Measurements from ENCODE around the gene SNTG2.
A peak's percentile ranks its signal among the peaks of the same experiment; 100 is the strongest.

Gene SNTG2

GRCh38 chr2:1143129-1143528, 192.5 kb downstream of the SNTG2 start:
- no peak for DNase-seq (ENCODE audit: low read depth in 2 of 2)

GRCh38 chr2:1147873-1148612, 197.4 kb downstream of the SNTG2 start:
- no peak for DNase-seq (ENCODE audit: low read depth in 2 of 2)

GRCh38 chr2:1150724-1151511, 200.3 kb downstream of the SNTG2 start:
- DNase-seq (ENCODE audit: low read depth in 2 of 2): no peak

- DNase-seq (ENCODE audit: low read depth in 2 of 2): no peak
These were observed 201.7 kb downstream of the SNTG2 start for GRCh38 chr2:1152375-1152774.

GRCh38 chr2:1153920-1154319, 203.3 kb downstream of the SNTG2 start:
- DNase-seq (ENCODE audit: low read depth in 2 of 2): no peak

- DNase-seq (ENCODE audit: low read depth in 2 of 2): no peak
These were observed 204.3 kb downstream of the SNTG2 start for GRCh38 chr2:1154710-1155594.

- DNase-seq (ENCODE audit: low read depth in 2 of 2): no peak
These were observed 205.4 kb downstream of the SNTG2 start for GRCh38 chr2:1156059-1156458.

GRCh38 chr2:1156531-1156930, 205.9 kb downstream of the SNTG2 start:
- DNase-seq (ENCODE audit: low read depth in 2 of 2): no peak

- DNase-seq (ENCODE audit: low read depth in 2 of 2): no peak
These were observed 206.5 kb downstream of the SNTG2 start for GRCh38 chr2:1157107-1157506.

GRCh38 chr2:1159013-1159412, 208.4 kb downstream of the SNTG2 start:
- no peak for DNase-seq (ENCODE audit: low read depth in 2 of 2)

GRCh38 chr2:1162246-1162645, 211.6 kb downstream of the SNTG2 start:
- DNase-seq (ENCODE audit: low read depth in 2 of 2): no peak

- DNase-seq (ENCODE audit: low read depth in 2 of 2): peak in 1 of 2 donors; percentile 23
These were observed 212.3 kb downstream of the SNTG2 start for GRCh38 chr2:1162768-1163584.

- no peak for DNase-seq (ENCODE audit: low read depth in 2 of 2)
These were observed 216.3 kb downstream of the SNTG2 start for GRCh38 chr2:1166976-1167375.

- DNase-seq (ENCODE audit: low read depth in 2 of 2): no peak
These were observed 218.2 kb downstream of the SNTG2 start for GRCh38 chr2:1168846-1169245.

GRCh38 chr2:1169291-1169949, 218.8 kb downstream of the SNTG2 start:
- no peak for DNase-seq (ENCODE audit: low read depth in 2 of 2)

GRCh38 chr2:1170241-1170640, 219.6 kb downstream of the SNTG2 start:
- DNase-seq (ENCODE audit: low read depth in 2 of 2): no peak

GRCh38 chr2:1170711-1171110, 220.1 kb downstream of the SNTG2 start:
- no peak for DNase-seq (ENCODE audit: low read depth in 2 of 2)

GRCh38 chr2:1173528-1173927, 222.9 kb downstream of the SNTG2 start:
- DNase-seq (ENCODE audit: low read depth in 2 of 2): no peak

- DNase-seq (ENCODE audit: low read depth in 2 of 2): no peak
These were observed 231.2 kb downstream of the SNTG2 start for GRCh38 chr2:1181893-1182292.

- DNase-seq (ENCODE audit: low read depth in 2 of 2): no peak
These were observed 232.7 kb downstream of the SNTG2 start for GRCh38 chr2:1183300-1183699.

GRCh38 chr2:1186421-1186820, 235.8 kb downstream of the SNTG2 start:
- DNase-seq (ENCODE audit: low read depth in 2 of 2): no peak
